ENCODE data around the gene ULK4.
A peak's percentile ranks its signal among the peaks of the same experiment; 100 is the strongest.
"Not testable (repeated sequence)": the region's sequence is repeated elsewhere in the genome, so short reads cannot be mapped to it uniquely, and the experiment has no call there.

Gene ULK4

DNA sequence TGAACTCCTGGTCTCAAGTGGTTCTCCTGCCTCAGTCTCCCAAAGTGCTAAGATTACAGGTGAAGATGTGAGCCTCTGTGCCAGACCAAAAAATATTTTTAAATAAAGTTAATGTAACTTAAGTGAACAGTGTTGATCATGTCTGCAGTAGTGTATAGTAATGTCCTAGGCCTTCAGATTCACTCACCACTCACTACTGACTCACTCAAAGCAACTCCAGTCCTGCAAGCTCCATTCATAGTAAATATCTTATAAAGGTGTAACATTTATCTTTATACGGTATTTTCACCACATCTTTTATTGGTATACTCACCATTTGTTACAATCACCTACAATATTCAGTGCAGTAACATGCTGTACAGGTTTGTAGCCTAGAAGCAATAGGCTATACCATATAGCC lies 264.2 kb downstream of the ULK4 start:
- no peak overlapping the region for H3K4me3 ChIP-seq (replicated peaks; ENCODE audit: low read depth, low read length)
- DNase-seq (ENCODE audit: low read depth), result no peak
- TF ChIP-seq, protein P1, sequence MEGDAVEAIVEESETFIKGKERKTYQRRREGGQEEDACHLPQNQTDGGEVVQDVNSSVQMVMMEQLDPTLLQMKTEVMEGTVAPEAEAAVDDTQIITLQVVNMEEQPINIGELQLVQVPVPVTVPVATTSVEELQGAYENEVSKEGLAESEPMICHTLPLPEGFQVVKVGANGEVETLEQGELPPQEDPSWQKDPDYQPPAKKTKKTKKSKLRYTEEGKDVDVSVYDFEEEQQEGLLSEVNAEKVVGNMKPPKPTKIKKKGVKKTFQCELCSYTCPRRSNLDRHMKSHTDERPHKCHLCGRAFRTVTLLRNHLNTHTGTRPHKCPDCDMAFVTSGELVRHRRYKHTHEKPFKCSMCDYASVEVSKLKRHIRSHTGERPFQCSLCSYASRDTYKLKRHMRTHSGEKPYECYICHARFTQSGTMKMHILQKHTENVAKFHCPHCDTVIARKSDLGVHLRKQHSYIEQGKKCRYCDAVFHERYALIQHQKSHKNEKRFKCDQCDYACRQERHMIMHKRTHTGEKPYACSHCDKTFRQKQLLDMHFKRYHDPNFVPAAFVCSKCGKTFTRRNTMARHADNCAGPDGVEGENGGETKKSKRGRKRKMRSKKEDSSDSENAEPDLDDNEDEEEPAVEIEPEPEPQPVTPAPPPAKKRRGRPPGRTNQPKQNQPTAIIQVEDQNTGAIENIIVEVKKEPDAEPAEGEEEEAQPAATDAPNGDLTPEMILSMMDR (IDR thresholded peaks at IDR 0.05; ENCODE audit: low read length, missing control alignments), result no peak

DNA sequence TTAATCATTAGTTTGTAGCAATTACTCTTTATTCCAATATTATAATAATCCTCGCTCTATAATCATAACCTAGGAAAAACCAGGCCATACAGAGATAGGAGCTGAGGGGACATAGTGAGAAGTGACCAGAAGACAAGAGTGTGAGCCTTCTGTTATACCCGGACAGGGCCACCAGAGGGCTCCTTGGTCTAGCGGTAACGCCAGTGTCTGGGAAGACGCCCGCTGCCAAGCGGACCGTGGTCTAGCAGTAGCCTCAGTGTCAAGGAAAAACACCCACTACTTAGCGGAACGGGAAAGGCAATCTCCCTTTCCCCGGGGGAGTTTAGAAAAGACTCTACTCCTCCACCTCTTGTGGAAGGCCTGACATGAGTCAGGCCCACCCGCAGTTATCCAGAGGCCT lies 266.1 kb downstream of the ULK4 start:
- TF ChIP-seq, protein P1 (IDR thresholded peaks at IDR 0.05; ENCODE audit: low read length, missing control alignments), result peak; percentile 35
- not testable (repeated sequence) for H3K4me3 ChIP-seq (replicated peaks; ENCODE audit: low read depth, low read length)
- DNase-seq (ENCODE audit: low read depth), result peak; percentile 38

DNA sequence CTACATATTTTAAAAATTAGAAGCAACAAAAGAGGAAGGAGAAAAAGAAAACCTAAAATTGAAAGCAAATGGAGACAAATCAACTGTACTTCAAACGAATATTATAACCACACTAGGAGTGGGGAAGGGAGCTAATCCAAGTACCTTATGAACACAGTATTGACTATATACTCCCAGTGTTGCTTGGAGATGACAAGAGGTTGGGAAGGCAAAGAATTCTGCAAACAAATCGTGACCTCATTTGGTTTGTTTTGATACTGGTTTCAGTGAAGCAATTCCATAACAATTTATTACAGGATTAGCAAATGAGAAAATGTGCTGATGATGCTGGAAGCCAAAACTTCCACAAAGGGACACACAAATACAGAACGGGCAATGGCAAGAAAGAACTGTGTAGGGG lies 268.1 kb downstream of the ULK4 start:
- no peak for DNase-seq (ENCODE audit: low read depth)
- H3K4me3 ChIP-seq (replicated peaks; ENCODE audit: low read depth, low read length), result no peak overlapping the region
- TF ChIP-seq, protein P1 (IDR thresholded peaks at IDR 0.05; ENCODE audit: low read length, missing control alignments), result no peak

DNA sequence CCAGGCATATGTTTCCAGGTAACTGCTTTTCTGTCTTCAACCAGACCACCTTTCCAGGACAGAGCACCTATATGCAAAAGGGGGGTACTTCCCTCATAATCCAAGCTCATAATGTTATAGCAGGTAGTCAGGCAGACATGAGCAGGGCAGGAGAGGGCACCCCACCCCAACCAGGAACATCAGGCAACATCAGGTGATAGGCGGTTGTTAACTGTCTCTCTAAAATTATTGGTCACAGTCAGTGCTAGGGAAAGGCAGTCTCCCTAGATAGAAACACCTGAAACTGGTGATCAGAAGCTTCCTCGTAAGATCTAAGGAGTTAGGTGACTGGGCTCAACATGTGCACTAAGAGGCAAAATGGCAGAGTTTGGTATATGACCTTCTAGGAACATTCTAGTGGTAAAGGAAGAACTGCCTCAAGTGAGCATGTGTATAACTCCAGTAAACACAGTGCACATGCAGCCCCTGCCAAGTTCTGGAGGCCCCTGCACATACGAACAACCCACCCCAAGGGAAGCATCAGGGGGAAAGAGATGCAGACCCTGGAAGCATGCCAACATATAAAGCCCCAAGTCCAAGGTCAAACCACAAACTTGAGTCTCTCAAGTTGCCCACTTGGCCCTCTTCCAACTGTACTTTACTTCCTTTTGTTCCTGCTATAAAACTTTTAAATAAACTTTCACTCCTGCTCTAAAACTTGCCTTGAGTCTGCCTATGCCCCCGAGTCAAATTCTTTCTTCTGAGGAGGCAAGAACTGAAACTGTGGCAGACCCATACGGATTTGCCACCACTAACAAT lies 270.9 kb downstream of the ULK4 start:
- peak; percentile 35 for DNase-seq (ENCODE audit: low read depth)
- TF ChIP-seq, protein P1 (IDR thresholded peaks at IDR 0.05; ENCODE audit: low read length, missing control alignments), result no peak
- no peak overlapping the region for H3K4me3 ChIP-seq (replicated peaks; ENCODE audit: low read depth, low read length)

DNA sequence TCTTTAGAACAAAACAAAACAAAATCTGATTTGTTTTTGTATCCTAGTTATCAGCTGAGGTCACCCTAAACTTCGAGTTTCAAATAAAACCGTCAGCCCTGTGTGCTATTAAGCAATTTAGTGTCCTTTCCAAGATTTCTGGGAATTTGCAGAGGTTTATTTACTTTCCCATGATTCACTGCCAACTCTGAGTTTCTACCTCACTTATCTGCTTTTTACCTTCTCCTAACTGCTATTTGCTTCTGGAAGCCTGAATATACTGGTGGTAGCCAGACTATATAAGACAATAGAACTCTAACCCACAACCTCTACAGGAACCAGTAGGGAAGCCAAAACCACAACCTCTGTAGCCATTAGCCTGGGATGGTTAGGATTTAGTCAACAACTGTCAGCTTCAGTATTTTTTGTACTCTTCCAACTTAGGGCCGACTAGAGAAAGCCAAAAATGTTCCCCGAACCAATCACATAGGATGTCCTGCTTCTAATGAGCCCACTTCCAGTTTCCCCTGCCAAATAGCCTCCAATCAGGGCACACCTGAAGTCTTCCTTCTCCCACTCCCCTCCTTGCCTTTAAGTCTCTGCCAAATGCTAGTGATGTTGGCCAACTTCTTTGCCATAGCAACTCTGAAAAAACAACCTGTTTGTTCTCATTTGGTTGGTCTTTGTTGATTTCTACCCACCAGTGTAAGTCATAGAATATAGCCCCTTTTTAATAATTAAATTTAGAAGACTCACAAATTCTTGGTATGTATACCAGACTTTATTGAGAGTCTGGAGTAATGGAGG lies 273.1 kb downstream of the ULK4 start:
- TF ChIP-seq, protein P1 (IDR thresholded peaks at IDR 0.05; ENCODE audit: low read length, missing control alignments), result no peak
- peak; percentile 82 for DNase-seq (ENCODE audit: low read depth)

DNA sequence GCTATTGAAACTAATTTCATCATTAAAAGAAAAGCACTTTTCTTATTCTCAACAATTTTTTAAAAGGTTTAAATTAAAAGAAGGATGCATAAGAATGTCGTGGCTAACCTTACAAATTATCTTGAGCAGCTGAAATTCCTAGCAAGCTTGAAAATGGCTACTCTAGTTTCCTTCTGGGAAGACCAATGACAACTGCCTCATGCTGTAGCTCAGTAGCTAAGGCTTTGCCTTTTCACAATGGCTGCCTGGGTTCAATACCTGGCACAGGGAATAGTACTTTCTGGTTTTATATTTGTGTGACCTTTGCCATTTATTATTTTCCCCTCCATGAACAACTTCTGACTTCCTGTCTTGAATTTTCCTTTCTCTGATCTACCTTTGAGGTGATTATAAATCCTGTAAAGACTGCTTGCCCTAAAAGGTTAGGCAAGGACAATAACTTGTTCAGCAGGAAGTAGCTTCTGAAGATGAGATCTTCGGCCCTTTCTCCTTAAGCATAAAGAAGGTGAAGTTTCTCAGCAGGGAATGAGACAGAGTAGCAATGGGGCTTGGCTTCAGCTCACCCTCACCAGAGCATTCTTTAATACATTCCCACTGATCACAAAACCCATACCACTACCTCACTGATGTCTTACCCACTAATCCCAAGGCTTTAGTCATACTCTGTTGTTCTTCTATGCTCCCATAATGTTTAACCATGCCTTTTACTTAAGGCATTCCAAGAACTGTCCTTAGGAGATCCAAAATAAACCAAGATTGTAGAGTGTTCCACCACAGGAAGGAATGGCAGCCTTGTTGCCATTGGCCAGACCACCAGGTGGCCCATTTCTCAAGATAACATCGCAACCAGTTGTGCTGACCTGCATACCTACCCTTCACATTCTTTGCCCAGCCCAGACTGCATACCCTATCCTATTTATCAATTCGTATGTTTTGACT lies 276.8 kb downstream of the ULK4 start:
- TF ChIP-seq, protein P1 (IDR thresholded peaks at IDR 0.05; ENCODE audit: low read length, missing control alignments), result no peak
- no peak for DNase-seq (ENCODE audit: low read depth)
- no peak overlapping the region for H3K4me3 ChIP-seq (replicated peaks; ENCODE audit: low read depth, low read length)

More for the DNA sequence above, 273.1 kb downstream of the ULK4 start:
- H3K4me3 ChIP-seq (replicated peaks; ENCODE audit: low read depth, low read length), result no peak overlapping the region
